ENCODE measurements around the gene NQO2.

NQO2 gene

DNA sequence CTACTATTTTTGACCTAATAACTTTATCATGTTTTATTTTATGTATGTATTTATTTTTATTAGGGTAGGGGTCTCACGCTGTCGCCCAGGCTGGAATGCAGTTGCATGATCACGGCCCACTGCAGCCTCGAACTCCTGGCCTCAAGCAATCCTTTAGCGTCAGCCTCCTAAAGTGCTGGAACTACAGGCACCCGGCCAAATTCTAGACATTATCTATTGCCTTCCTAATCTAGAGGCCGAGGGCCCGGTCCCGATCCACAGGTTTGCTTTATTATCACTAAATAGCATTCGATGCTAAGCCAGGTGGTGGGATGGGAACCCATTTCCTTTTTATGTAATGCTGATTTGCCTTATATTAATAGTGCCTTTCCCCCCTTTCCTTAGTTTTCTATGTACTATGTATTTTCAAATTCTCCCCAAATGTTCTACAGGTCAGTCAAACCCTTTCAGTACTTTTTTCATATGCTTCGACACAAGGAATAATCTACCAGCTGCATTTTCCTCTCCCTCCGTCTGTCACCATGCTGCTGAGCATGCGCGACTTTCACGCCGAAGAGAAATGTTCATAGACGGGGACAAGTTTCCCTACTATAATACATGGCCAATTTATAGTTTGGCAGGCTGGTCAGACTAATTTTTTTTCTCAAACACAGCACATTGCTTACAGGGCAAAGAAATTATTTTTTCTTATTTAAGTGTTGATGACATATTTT lies 34.7 kb upstream of the NQO2 start:
- DNase-seq (ENCODE audit: low read depth): no peak
- TF ChIP-seq MAX (IDR thresholded peaks at IDR 0.05; ENCODE audit: low read depth, low read length): no peak
- TF ChIP-seq, protein P1, sequence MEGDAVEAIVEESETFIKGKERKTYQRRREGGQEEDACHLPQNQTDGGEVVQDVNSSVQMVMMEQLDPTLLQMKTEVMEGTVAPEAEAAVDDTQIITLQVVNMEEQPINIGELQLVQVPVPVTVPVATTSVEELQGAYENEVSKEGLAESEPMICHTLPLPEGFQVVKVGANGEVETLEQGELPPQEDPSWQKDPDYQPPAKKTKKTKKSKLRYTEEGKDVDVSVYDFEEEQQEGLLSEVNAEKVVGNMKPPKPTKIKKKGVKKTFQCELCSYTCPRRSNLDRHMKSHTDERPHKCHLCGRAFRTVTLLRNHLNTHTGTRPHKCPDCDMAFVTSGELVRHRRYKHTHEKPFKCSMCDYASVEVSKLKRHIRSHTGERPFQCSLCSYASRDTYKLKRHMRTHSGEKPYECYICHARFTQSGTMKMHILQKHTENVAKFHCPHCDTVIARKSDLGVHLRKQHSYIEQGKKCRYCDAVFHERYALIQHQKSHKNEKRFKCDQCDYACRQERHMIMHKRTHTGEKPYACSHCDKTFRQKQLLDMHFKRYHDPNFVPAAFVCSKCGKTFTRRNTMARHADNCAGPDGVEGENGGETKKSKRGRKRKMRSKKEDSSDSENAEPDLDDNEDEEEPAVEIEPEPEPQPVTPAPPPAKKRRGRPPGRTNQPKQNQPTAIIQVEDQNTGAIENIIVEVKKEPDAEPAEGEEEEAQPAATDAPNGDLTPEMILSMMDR (IDR thresholded peaks at IDR 0.05; ENCODE audit: low read depth, low read length): no peak
- TF ChIP-seq MYC (IDR thresholded peaks at IDR 0.05; ENCODE audit: low read depth, low read length): no peak
- no peak for TF ChIP-seq POLR2A (IDR thresholded peaks at IDR 0.05; ENCODE audit: extremely low read depth, insufficient read length)
- H3K4me3 ChIP-seq (ENCODE audit: low read depth, low read length): no peak overlapping the region

- TF ChIP-seq MAX (IDR thresholded peaks at IDR 0.05; ENCODE audit: low read depth, low read length) (no peak), POLR2A (IDR thresholded peaks at IDR 0.05; ENCODE audit: extremely low read depth, insufficient read length) (no peak), MYC (IDR thresholded peaks at IDR 0.05; ENCODE audit: low read depth, low read length) (no peak)
- TF ChIP-seq, protein P1 (IDR thresholded peaks at IDR 0.05; ENCODE audit: low read depth, low read length): no peak
- no peak overlapping the region for H3K4me3 ChIP-seq (ENCODE audit: low read depth, low read length)
- no peak for DNase-seq (ENCODE audit: low read depth)
Observed at GRCh38 chr6:2966347-2966746, 33.3 kb upstream of the NQO2 start.

DNA sequence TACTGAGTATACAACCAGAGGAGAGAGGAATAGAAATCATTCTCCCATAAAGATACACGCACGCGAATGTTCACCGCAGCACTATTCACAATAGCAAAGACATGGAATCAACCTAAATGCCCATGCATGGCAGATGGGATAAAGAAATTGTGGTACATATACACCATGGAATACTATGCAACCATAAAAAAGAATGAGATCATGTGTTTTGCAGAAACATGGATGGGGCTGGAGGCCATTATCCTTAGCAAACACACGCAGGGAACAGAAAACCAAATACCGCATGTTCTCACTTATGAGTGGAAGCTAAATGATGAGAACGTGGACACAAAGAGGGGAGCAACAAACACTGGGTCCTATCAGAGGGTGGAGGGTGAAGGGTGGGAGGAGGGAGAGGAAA lies 31.8 kb upstream of the NQO2 start:
- no peak overlapping the region for H3K4me3 ChIP-seq (ENCODE audit: low read depth, low read length)
- TF ChIP-seq MAX (IDR thresholded peaks at IDR 0.05; ENCODE audit: low read depth, low read length): no peak
- TF ChIP-seq, protein P1 (IDR thresholded peaks at IDR 0.05; ENCODE audit: low read depth, low read length): no peak
- no peak for TF ChIP-seq MYC (IDR thresholded peaks at IDR 0.05; ENCODE audit: low read depth, low read length)
- no peak for TF ChIP-seq POLR2A (IDR thresholded peaks at IDR 0.05; ENCODE audit: extremely low read depth, insufficient read length)

GRCh38 chr6:2968600-2969135 lies 31.0 kb upstream of the NQO2 start:
- H3K4me3 ChIP-seq (ENCODE audit: low read depth, low read length): no peak overlapping the region
- DNase-seq (ENCODE audit: low read depth): no peak
- TF ChIP-seq MAX (IDR thresholded peaks at IDR 0.05; ENCODE audit: low read depth, low read length) (no peak), MYC (IDR thresholded peaks at IDR 0.05; ENCODE audit: low read depth, low read length) (no peak), POLR2A (IDR thresholded peaks at IDR 0.05; ENCODE audit: extremely low read depth, insufficient read length) (no peak)
- TF ChIP-seq, protein P1 (IDR thresholded peaks at IDR 0.05; ENCODE audit: low read depth, low read length): no peak

More for the DNA sequence above, 31.8 kb upstream of the NQO2 start:
- no peak for DNase-seq (ENCODE audit: low read depth)

DNA sequence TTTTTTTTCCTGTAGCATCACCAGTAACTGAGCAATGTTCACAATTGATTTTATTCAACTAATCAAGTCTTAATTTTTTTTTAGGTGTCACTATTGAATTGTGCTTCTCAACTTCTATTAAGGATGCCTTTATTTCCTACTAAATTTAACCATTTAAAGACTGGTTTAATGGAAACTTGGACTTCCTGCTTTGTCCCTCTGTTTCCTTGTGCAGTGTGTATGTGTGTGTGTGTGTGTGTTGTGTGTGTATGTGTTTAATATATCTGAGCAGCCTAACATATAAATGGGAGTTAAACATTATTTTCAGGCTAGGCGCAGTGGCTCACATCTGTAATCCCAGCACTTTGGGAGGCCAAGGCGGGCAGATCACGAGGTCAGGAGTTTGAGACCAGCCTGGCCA lies 30.1 kb upstream of the NQO2 start:
- DNase-seq (ENCODE audit: low read depth): no peak
- no peak for TF ChIP-seq MYC (IDR thresholded peaks at IDR 0.05; ENCODE audit: low read depth, low read length)
- no peak for TF ChIP-seq POLR2A (IDR thresholded peaks at IDR 0.05; ENCODE audit: extremely low read depth, insufficient read length)
- TF ChIP-seq MAX (IDR thresholded peaks at IDR 0.05; ENCODE audit: low read depth, low read length): no peak
- TF ChIP-seq, protein P1 (IDR thresholded peaks at IDR 0.05; ENCODE audit: low read depth, low read length): no peak
- H3K4me3 ChIP-seq (ENCODE audit: low read depth, low read length): no peak overlapping the region
